C1 segment of cervical spinal cord (tissue), 14 donors: ENCODE results near the gene SYN1.

ENCODE experiments used
- DNase-seq, 14 donors: peaks; one replicate each; lab custom pipeline; 2025; lab: John Stamatoyannopoulos, UW

Gene SYN1

DNA sequence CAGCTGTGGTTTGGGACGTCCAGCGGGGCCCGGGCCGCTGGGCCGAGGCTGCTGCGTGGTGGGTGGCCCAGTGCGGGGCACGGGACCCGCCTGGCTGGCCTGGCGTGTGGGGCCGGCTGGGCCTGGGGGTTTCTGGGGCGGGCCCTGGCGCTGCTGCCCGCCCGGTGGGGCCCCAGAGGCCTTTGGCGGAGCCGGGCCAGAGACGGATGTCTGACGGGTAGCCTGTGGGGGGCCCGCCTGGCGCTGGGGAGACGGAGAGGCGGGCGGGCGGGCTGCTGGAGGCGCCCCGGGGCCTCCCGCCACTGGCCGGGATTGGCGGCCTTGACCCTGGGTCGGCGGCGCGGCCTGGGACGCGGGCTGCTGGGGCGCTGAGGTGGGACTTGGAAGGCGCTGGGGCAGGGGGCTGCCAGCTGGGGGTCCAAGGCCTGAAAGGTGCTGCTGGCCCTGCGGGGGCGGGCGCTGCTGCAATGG is 45.5 kb downstream of the SYN1 start:
- no peak for DNase-seq

- DNase-seq = no peak
Measured at GRCh38 chrX:47573341-47574075, 46.1 kb downstream of the SYN1 start.

DNA sequence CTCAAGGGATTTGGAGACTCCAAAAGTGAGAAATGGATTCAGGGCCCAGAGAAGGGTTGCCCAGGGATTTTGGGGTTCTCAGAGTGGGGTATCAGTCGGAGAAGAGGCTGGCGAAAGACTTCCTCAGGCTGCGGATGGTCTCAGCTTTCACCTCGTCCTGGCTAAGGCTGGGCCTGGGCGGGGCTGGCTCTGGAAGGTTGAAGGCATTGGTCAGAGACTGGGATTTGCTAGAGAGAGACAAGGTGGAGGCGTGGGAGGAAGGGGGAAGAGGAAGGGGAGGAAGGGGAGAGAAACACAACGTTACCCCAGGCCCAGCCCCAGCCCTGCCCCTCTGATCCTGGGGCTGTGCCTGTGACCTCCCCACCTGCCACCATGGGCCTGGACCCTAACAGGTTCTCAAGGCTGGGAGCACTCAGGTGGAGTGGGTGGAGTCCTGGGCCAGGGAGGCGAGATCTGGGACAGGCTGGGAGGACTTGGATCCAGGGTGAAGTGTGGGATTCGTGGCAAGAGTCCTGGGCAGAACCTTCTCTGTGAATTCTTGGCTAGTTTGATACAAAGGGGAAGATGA is 46.8 kb downstream of the SYN1 start:
- no peak for DNase-seq

DNA sequence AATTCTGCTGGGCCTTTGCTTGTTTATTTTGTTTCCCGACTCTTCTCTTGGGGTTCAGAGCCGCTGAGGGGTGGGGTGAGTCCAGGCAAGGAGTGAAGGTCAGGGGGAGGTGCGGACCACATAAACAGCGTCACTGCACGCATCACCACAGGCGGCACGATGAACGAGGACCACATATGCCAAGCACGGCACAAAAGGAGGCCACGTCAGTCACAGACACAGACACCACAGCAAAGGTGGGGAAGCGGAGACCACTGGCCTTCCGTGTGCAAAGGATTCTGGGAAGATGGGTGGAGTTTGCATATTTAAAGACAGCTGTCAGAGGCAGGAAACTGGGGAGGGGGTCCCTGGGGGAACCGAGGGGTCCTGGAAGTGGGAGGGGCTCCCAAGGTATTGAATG is 47.8 kb downstream of the SYN1 start:
- DNase-seq = no peak

- DNase-seq = no peak
Measured at GRCh38 chrX:47571215-47571614, 48.4 kb downstream of the SYN1 start.

DNA sequence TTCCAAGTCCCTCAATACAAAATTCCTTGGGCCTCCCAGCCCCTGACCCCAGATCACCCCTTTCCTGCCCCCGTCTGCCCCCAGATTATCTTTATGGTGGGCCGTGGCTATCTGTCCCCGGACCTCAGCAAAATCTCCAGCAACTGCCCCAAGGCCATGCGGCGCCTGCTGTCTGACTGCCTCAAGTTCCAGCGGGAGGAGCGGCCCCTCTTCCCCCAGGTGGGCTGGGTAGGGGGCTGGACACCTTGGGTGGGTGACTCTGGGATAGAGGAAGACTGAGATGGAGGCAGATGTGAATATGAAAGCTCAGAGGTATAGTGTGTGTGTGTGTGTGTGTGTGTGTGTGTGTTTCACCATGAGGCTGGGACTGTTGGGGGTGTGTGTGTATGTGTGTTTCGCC is 48.9 kb downstream of the SYN1 start:
- DNase-seq = no peak

- DNase-seq = no peak
Measured at GRCh38 chrX:47568656-47569295, 50.9 kb downstream of the SYN1 start.

- no peak for DNase-seq
Measured at GRCh38 chrX:47566841-47567240, 52.8 kb downstream of the SYN1 start.

DNA sequence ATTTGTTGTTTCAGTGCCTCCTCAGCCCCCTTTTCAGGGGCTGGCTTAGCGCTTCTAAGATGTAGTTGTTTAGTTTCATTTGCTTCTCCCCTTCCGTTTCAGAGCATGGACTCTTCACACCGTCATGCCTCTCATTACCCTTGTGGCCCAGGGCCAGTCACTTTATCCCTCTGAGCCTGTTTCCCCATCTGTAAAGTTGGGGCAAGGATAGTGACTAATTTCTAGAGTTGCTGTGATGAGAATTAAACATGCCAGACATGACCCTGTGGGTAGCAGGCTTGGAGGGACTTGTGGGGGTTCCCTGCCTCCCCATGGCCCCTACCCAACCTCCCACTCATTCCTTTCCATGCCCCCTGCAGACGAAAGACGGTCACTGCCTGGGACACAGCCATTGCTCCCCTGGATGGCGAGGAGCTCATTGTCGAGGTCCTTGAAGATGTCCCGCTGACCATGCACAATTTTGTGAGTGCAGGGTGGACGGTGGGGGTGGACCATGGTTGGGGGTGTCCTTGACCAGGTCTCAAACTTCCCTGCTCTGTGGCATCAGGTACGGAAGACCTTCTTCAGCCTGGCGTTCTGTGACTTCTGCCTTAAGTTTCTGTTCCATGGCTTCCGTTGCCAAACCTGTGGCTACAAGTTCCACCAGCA is 55.1 kb downstream of the SYN1 start:
- DNase-seq = no peak

DNA sequence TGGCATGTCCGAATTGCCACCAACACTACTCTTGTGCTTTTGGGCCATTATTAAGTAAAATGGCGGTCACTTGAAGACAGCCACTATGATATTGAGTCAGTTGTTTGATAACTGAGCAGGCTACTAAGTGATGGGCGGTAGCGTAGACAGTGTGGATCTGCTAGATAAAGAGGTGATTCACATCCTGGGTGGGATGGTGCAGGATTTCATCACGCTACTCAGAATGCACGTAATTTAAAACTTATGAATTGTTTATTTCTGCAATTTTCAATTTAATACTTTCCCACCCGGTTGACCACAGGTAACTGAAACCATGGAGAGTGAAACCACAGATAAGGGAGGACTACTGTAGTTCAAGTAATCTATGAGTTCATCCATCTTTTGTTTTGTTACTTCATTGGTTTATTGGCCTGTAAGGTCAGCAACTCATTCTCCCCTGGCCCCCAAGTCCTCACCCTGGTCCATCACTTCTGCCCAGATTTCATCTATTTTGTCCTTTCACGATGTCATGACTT is 55.8 kb downstream of the SYN1 start:
- no peak for DNase-seq

GRCh38 chrX:47562615-47563243 is 56.9 kb downstream of the SYN1 start:
- DNase-seq = peak in 1 of 14 donors; percentile 9

GRCh38 chrX:47561659-47562151 is 58.0 kb downstream of the SYN1 start:
- DNase-seq = no peak

GRCh38 chrX:47560934-47561658 is 58.6 kb downstream of the SYN1 start, which contains the start of gene ARAF:
ARAF (plus strand) TSS chrX:47561205; CDS start chrX:47562968, 1,763 bp downstream.
- peak; percentile 46 to 97 (median 92) for DNase-seq

- no peak for DNase-seq
Measured at GRCh38 chrX:47560179-47560933, 59.3 kb downstream of the SYN1 start.

GRCh38 chrX:47558436-47558835 is 61.2 kb downstream of the SYN1 start:
- DNase-seq = no peak

DNA sequence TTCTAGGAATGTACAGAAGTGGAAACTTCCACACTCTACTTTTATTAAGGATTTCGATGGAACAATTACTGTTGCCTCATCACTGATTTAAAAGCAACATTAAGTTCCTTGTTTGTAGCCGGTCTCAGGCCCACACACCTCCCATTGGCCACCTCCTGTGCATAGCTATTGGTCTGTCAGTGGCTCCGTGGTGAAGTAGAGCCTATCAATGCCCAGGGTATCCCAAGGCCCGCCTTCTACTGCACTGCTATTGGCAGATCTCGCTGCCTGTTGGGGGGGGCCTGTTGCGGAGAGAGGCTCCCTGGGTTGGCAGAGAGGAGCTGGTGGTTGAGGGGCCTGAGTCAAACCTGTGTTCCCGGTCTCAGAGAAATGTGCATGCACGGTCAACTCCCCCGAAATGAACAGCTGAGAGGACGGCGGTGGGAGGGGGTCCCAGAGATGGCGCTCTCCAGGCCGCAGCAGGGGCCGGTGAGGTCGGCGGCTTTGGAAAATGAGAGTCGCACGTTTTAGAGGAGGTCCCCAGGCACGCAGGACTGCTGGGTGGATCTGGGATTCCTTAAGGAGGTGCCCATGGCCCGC is 63.5 kb downstream of the SYN1 start:
- DNase-seq = peak in 13 of 14 donors; percentile 21 to 92 (median 78)

GRCh38 chrX:47543496-47543895 is 76.2 kb downstream of the SYN1 start:
- DNase-seq = no peak

GRCh38 chrX:47540754-47541538 is 78.7 kb downstream of the SYN1 start:
- DNase-seq = peak in 12 of 14 donors; percentile 4 to 87 (median 55)

- DNase-seq = peak in 1 of 14 donors; percentile 5
Measured at GRCh38 chrX:47539860-47540259, 79.8 kb downstream of the SYN1 start.
